Choroid plexus epithelial cell (primary cell): Measurements from ENCODE around the gene SEL1L2.

Experiments
- DNase-seq: peaks from one replicate; pipeline ENCODE4 v3.0.0-alpha.2; 2010; ENCODE audit warnings: low read depth
- H3K4me3 ChIP-seq: 2 replicates; pipeline ENCODE4 v1.5.1; 2011; ENCODE audit warnings: low read depth, mild to moderate bottlenecking, control low read depth, low read length, moderate library complexity
- TF ChIP-seq, protein P1 (sequence below): conservative IDR thresholded peaks from 2 replicates; pipeline ENCODE4 v1.5.1; 2011; ENCODE audit warnings: low read depth, mild to moderate bottlenecking, control low read depth, inconsistent platforms, low read length, moderate library complexity

SEL1L2 gene

DNA sequence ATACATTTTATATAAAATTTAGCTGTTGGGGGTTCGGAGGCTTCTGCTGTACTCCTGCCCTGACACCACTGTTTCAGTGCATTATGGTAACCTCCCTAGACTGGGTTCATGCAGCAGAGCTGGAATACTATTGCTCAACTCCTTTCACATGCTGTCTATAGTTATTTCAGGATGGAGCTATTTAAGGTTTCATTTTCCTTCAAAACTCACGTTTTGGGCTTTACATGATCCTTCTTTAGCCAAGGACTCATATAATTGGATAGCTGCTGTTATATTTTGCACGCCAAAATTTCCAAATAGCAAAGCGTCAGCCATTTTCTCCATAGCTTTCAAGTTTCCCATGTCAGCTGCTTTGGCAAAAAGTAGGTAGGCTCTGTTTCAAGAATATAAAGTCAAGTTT, 76.8 kb downstream of the SEL1L2 start:
- H3K4me3 ChIP-seq, result no peak overlapping the region
- no peak for DNase-seq
- TF ChIP-seq, protein P1, sequence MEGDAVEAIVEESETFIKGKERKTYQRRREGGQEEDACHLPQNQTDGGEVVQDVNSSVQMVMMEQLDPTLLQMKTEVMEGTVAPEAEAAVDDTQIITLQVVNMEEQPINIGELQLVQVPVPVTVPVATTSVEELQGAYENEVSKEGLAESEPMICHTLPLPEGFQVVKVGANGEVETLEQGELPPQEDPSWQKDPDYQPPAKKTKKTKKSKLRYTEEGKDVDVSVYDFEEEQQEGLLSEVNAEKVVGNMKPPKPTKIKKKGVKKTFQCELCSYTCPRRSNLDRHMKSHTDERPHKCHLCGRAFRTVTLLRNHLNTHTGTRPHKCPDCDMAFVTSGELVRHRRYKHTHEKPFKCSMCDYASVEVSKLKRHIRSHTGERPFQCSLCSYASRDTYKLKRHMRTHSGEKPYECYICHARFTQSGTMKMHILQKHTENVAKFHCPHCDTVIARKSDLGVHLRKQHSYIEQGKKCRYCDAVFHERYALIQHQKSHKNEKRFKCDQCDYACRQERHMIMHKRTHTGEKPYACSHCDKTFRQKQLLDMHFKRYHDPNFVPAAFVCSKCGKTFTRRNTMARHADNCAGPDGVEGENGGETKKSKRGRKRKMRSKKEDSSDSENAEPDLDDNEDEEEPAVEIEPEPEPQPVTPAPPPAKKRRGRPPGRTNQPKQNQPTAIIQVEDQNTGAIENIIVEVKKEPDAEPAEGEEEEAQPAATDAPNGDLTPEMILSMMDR, result no peak

- TF ChIP-seq, protein P1, result no peak
- DNase-seq, result no peak
- H3K4me3 ChIP-seq, result no peak overlapping the region
Measured at GRCh38 chr20:13913131-13913530, 77.3 kb downstream of the SEL1L2 start.

DNA sequence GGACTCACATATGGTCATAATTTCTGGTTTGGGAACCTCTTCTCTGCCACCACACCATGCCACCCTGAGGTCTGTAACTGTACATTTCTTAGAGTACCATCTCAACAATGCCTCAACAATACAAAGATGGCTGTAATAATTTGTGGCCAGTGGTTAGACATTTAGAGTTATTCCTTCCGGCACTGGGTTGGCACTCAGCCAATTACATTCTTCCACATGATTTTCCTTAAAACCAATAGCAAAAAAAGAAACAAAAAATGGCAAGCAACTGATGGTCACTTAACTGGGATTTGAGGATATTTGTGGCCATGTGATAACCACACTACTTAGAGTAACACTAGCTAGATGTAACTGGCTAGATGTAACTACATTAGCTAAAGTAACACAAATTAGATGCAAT, 79.9 kb downstream of the SEL1L2 start:
- DNase-seq, result no peak
- TF ChIP-seq, protein P1, result no peak
- H3K4me3 ChIP-seq, result no peak overlapping the region

DNA sequence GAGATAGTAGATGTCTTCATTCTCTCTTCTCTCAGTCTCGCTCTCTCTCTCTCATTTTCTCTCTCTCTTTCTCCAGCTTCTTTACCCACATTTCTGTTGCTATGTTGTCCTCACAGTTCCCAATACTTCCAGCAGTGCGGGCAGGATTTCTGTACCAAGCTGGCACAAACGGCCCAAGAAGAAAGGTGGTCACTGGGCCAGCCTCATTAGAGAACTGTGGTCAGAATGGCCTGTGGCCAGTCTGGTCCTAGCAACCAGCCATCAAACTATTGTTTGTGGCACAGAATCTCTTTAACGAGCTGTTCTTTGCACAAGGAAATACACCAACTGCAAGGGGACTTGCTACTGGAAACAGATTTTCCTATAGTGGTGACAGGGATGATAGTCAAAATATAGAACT, 81.3 kb downstream of the SEL1L2 start:
- H3K4me3 ChIP-seq, result no peak overlapping the region
- no peak for DNase-seq
- TF ChIP-seq, protein P1, result no peak

- H3K4me3 ChIP-seq, result no peak overlapping the region
- no peak for DNase-seq
- TF ChIP-seq, protein P1, result no peak
Measured at GRCh38 chr20:13904766-13905165, 85.6 kb downstream of the SEL1L2 start.

DNA sequence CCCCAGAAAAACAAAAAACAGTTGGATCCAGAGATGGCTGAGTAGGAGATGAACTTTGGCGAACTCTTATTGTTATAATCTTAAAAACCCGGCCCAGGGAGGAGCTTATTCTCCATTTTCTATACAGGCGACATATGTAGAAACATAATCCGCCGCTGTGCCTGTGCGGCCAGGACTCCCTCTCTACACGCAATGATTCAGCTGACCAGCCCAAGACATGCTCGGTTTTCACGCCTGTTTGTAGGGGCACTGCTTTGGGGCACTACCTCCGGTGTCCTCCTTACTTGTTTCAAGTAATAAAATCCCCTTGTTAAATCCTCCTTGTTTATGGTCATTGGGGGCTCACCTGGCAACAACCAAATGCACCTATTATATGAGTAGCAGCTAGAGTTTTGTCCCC, 89.9 kb downstream of the SEL1L2 start:
- no peak for DNase-seq
- TF ChIP-seq, protein P1, result no peak
- H3K4me3 ChIP-seq, result no peak overlapping the region

- no peak for DNase-seq
- H3K4me3 ChIP-seq, result no peak overlapping the region
- TF ChIP-seq, protein P1, result no peak
Measured at GRCh38 chr20:13898012-13898612, 92.3 kb downstream of the SEL1L2 start.
